H9 (cell line): ENCODE measurements around the gene TLK2. TPM values are rescaled to one million over a fixed set of nuclear protein-coding genes. Genes with fewer than 3 reads are reported as not detected.

ENCODE experiments used
- DNase-seq: peaks from one replicate; pipeline ENCODE4 v3.0.0-alpha.2; 2017
- H2AFZ ChIP-seq: one replicate; pipeline ENCODE4 v1.6.1; 2013; ENCODE audit warnings: mild to moderate bottlenecking, low read length, control low read depth, moderate library complexity
- H2AK5ac ChIP-seq: 2 replicates; pipeline ENCODE4 v1.6.1; 2013; ENCODE audit warnings: low read length, control low read depth, mixed read lengths; ENCODE audit not compliant: insufficient read length
- H2BK120ac ChIP-seq: one replicate; pipeline ENCODE4 v1.6.1; 2013; ENCODE audit warnings: low read depth, mild to moderate bottlenecking, low read length, control low read depth, inconsistent platforms; ENCODE audit not compliant: poor library complexity, severe bottlenecking
- H2BK12ac ChIP-seq: 2 replicates; pipeline ENCODE4 v1.6.1; 2013; ENCODE audit warnings: low read length, control low read depth, mixed read lengths, low read depth; ENCODE audit not compliant: insufficient read length
- H2BK15ac ChIP-seq: 2 replicates; pipeline ENCODE4 v1.6.1; 2013; ENCODE audit warnings: low read depth, low read length, control low read depth
- H2BK20ac ChIP-seq: one replicate; pipeline ENCODE4 v1.6.1; 2013; ENCODE audit warnings: low read depth, mild to moderate bottlenecking, low read length, control low read depth, inconsistent platforms; ENCODE audit not compliant: poor library complexity, severe bottlenecking
- H2BK5ac ChIP-seq: 2 replicates; pipeline ENCODE4 v1.6.1; 2013; ENCODE audit warnings: low read length, control low read depth, mixed read lengths; ENCODE audit not compliant: insufficient read length
- H3K14ac ChIP-seq: 2 replicates; pipeline ENCODE4 v1.6.1; 2013; ENCODE audit warnings: low read length, control low read depth; ENCODE audit not compliant: insufficient read depth
- H3K18ac ChIP-seq: 2 replicates; pipeline ENCODE4 v1.6.1; 2013; ENCODE audit warnings: low read depth, mild to moderate bottlenecking, mixed read lengths, low read length, control low read depth; ENCODE audit not compliant: insufficient read length
- H3K23ac ChIP-seq: 2 replicates; pipeline ENCODE4 v1.6.1; 2013; ENCODE audit warnings: low read length, control low read depth, mixed read lengths, low read depth; ENCODE audit not compliant: insufficient read length
- H3K23me2 ChIP-seq: 2 replicates; pipeline ENCODE4 v1.6.1; 2013; ENCODE audit warnings: low read depth, mild to moderate bottlenecking, mixed read lengths, low read length, control low read depth; ENCODE audit not compliant: insufficient read length, poor library complexity, severe bottlenecking
- H3K27ac ChIP-seq: 2 replicates; pipeline ENCODE4 v1.5.1; 2013; ENCODE audit warnings: low read length, control low read depth, mixed read lengths, low read depth; ENCODE audit not compliant: insufficient read length
- H3K27me3 ChIP-seq: 2 replicates; pipeline ENCODE4 v1.6.1; 2013; ENCODE audit warnings: low read length, control low read depth, inconsistent platforms; ENCODE audit not compliant: insufficient read depth
- H3K4ac ChIP-seq: 2 replicates; pipeline ENCODE4 v1.6.1; 2013; ENCODE audit warnings: low read depth, mild to moderate bottlenecking, control low read depth, inconsistent platforms, low read length, moderate library complexity
- H3K4me1 ChIP-seq: 2 replicates; pipeline ENCODE4 v1.6.1; 2013; ENCODE audit warnings: low read length, control low read depth, inconsistent platforms; ENCODE audit not compliant: insufficient read depth
- H3K4me2 ChIP-seq: 2 replicates; pipeline ENCODE4 v1.6.1; 2013; ENCODE audit warnings: low read length, control low read depth, mixed read lengths; ENCODE audit not compliant: insufficient read length, insufficient read depth
- H3K56ac ChIP-seq: 2 replicates; pipeline ENCODE4 v1.6.1; 2013; ENCODE audit warnings: low read depth, mild to moderate bottlenecking, mixed read lengths, low read length, control low read depth; ENCODE audit not compliant: insufficient read length
- H3K79me1 ChIP-seq: 2 replicates; pipeline ENCODE4 v1.6.1; 2013; ENCODE audit warnings: low read depth, mild to moderate bottlenecking, moderate library complexity, low read length, control low read depth, inconsistent platforms; ENCODE audit not compliant: insufficient read depth, poor library complexity, severe bottlenecking
- H3K79me2 ChIP-seq: 2 replicates; pipeline ENCODE4 v1.6.1; 2013; ENCODE audit warnings: low read length, control low read depth, inconsistent platforms; ENCODE audit not compliant: insufficient read depth
- H3K9ac ChIP-seq: 2 replicates; pipeline ENCODE4 v1.6.1; 2013; ENCODE audit warnings: low read length, control low read depth, mixed read lengths; ENCODE audit not compliant: insufficient read length; ENCODE audit errors: extremely low read depth
- H3K9me3 ChIP-seq: one replicate; pipeline ENCODE4 v1.6.1; 2013; ENCODE audit warnings: low read depth, low read length, inconsistent platforms; ENCODE audit not compliant: control insufficient read depth
- H3T11ph ChIP-seq: one replicate; pipeline ENCODE4 v1.6.1; 2013; ENCODE audit warnings: mild to moderate bottlenecking, low read length, control low read depth, inconsistent platforms
- H4K20me1 ChIP-seq: one replicate; pipeline ENCODE4 v1.6.1; 2013; ENCODE audit not compliant: control insufficient read depth, insufficient read length, insufficient read depth
- H4K5ac ChIP-seq: 2 replicates; pipeline ENCODE4 v1.6.1; 2013; ENCODE audit warnings: low read depth, mild to moderate bottlenecking, mixed read lengths, low read length, control low read depth; ENCODE audit not compliant: insufficient read length
- H4K8ac ChIP-seq: replicated peaks from 2 replicates; pipeline ENCODE4 v1.6.1; 2013; ENCODE audit warnings: low read length, control low read depth, mixed read lengths, low read depth; ENCODE audit not compliant: insufficient read length
- H4K91ac ChIP-seq: 2 replicates; pipeline ENCODE4 v1.6.1; 2013; ENCODE audit warnings: low read depth, mild to moderate bottlenecking, moderate library complexity, mixed read lengths, low read length, control low read depth; ENCODE audit not compliant: insufficient read length
- H3K27ac Mint-ChIP-seq, 3 experiments: 2 replicates in 2 of 3; 3 replicates in 1 of 3; pipeline ENCODE4 v1.8.0; 2020 to 2021; ENCODE audit warnings: mixed read lengths in 3 of 3, mild to moderate bottlenecking in 1 of 3, moderate library complexity in 1 of 3
- H3K27me3 Mint-ChIP-seq: 2 replicates; pipeline ENCODE4 v1.8.0; 2021; ENCODE audit warnings: low read depth, mild to moderate bottlenecking, moderate library complexity, mixed read lengths
- H3K36me3 Mint-ChIP-seq, 3 experiments: 2 replicates in 2 of 3; 3 replicates in 1 of 3; pipeline ENCODE4 v1.8.0; 2020 to 2021; ENCODE audit warnings: low read depth in 3 of 3, mixed read lengths in 3 of 3; ENCODE audit not compliant: insufficient read depth in 1 of 3
- H3K4me1 Mint-ChIP-seq, 2 experiments: 2 replicates each; pipeline ENCODE4 v1.8.0; 2020; ENCODE audit warnings: mixed read lengths in 2 of 2
- H3K4me3 Mint-ChIP-seq, 2 experiments: 2 replicates in 1 of 2; 3 replicates in 1 of 2; pipeline ENCODE4 v1.8.0; 2020 to 2021; ENCODE audit warnings: mild to moderate bottlenecking in 2 of 2, mixed read lengths in 2 of 2, moderate library complexity in 1 of 2
- H3K9me3 Mint-ChIP-seq, 2 experiments: 2 replicates in 1 of 2; 3 replicates in 1 of 2; pipeline ENCODE4 v1.8.0; 2020; ENCODE audit warnings: mild to moderate bottlenecking in 2 of 2, mixed read lengths in 2 of 2, moderate library complexity in 1 of 2
- CTCF ChIP-seq: fragments of 200-600 bp; sonication (generic); conservative IDR thresholded peaks from 3 replicates; pipeline ENCODE4 v1.8.0; 2021; ENCODE audit warnings: antibody characterized with exemption, mild to moderate bottlenecking
- WGBS: extraction: QIAGEN DNeasy Blood & Tissue Kit; methylation state at CpG from one replicate; pipeline ENCODE4 v1.1.7; 2013; ENCODE audit warnings: missing lambda C conversion rate, low lambda C conversion rate, mixed read lengths; ENCODE audit not compliant: insufficient read length; ENCODE audit errors: extremely low coverage; 5-methylcytosine and 5-hydroxymethylcytosine counted together
- total RNA-seq: library from RNA; stranded (reverse); gene quantifications from 2 replicates; pipeline ENCODE4 v1.2.1, GENCODE V29; 2021

Gene TLK2
- total RNA-seq, 1 experiment from 2014 or later: 63.7 TPM

- H3K79me1 ChIP-seq: no peaks in the 10 kb centered on the region
- no CpG with 5 or more reads among the region's 57 CpGs for WGBS
- H3K27ac ChIP-seq: no peak overlapping the region
- no peak overlapping the region for H2AK5ac ChIP-seq
- H4K5ac ChIP-seq: no peak overlapping the region
- no peak overlapping the region for H3K4ac ChIP-seq
- H3K14ac ChIP-seq: peak overlapping the region; percentile 86
- H3K18ac ChIP-seq: peak overlapping the region; percentile 90
- no peak overlapping the region for H4K91ac ChIP-seq
- H2BK5ac ChIP-seq: no peak overlapping the region
- no peak overlapping the region for H3T11ph ChIP-seq
- peak overlapping the region; percentile 50 for H3K4me2 ChIP-seq
- H3K9me3 ChIP-seq: no peaks in the 10 kb centered on the region
- H3K4me1 Mint-ChIP-seq: peaks cover 22 to 31% of the 10 kb centered on the region in 2 experiments
- no peaks in the 10 kb centered on the region; the same call in 1 of the 2 replicates for H3K27me3 ChIP-seq
- H3K56ac ChIP-seq: no peak overlapping the region
- H2BK20ac ChIP-seq: peak overlapping the region; percentile 15
- H2AFZ ChIP-seq: no peak overlapping the region
- H3K79me2 ChIP-seq: no peaks in the 10 kb centered on the region
- TF ChIP-seq CTCF: no peak
- peak overlapping the region in 2 of 3 experiments; percentile 91; a peak in 3 of 7 replicates for H3K27ac Mint-ChIP-seq
- no peak overlapping the region for H2BK15ac ChIP-seq
- H2BK120ac ChIP-seq: peak overlapping the region; percentile 74
- peak overlapping the region; percentile 48 for H2BK12ac ChIP-seq
- H3K27me3 Mint-ChIP-seq: peaks cover 21% of the 10 kb centered on the region
- DNase-seq: no peak
- no peaks in the 10 kb centered on the region; a peak in 1 of 5 replicates for H3K9me3 Mint-ChIP-seq
- peak overlapping the region; percentile 42 for H3K9ac ChIP-seq
- peaks cover 11% of the 10 kb centered on the region for H3K23me2 ChIP-seq
- H3K23ac ChIP-seq: no peak overlapping the region
- peaks cover 3 to 5% (median 4%) of the 10 kb centered on the region in 3 experiments; a peak in 4 of 7 replicates for H3K36me3 Mint-ChIP-seq
- H4K20me1 ChIP-seq: no peaks in the 10 kb centered on the region
- peak overlapping the region; percentile 73 to 84 for H3K4me3 Mint-ChIP-seq
- H3K4me1 ChIP-seq: no peaks in the 10 kb centered on the region; the same call in 1 of the 2 replicates
- H4K8ac ChIP-seq: no peak overlapping the region
These were observed 173.8 kb downstream of the TLK2 start for GRCh38 chr17:62652251-62653001.
